ENCODE results near the gene RASSF3.
"Not testable (repeated sequence)": the region's sequence is repeated elsewhere in the genome, so short reads cannot be mapped to it uniquely, and the experiment has no call there.

RASSF3 gene

DNA sequence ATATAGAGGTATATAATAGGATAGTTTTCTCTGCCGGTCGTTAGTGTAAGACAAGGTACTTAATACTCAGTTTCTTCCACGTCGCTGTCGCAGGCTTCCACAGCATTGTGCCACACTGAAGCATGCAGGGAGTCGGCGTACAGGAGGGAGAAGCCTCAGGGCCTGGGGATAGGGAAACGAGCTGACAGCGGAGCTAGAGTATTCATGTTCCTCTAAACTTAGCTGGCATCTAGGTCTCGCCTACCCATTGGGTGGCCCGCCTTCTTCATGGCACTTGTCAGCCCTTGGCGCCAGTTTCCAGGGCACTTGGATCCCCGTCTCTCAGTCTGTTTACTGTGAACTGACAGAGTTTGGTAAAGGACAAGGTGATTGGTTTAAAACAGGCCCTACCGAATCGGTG, 75.3 kb downstream of the RASSF3 start:
- no peak overlapping the region for H3K4me3 ChIP-seq (ENCODE audit: low read depth, low read length)
- in situ Hi-C loops (cut with HindIII; ENCODE audit: low sequenced_read_pairs): no loop called here
- no peak for DNase-seq (ENCODE audit: low read depth)
- TF ChIP-seq, protein P1, sequence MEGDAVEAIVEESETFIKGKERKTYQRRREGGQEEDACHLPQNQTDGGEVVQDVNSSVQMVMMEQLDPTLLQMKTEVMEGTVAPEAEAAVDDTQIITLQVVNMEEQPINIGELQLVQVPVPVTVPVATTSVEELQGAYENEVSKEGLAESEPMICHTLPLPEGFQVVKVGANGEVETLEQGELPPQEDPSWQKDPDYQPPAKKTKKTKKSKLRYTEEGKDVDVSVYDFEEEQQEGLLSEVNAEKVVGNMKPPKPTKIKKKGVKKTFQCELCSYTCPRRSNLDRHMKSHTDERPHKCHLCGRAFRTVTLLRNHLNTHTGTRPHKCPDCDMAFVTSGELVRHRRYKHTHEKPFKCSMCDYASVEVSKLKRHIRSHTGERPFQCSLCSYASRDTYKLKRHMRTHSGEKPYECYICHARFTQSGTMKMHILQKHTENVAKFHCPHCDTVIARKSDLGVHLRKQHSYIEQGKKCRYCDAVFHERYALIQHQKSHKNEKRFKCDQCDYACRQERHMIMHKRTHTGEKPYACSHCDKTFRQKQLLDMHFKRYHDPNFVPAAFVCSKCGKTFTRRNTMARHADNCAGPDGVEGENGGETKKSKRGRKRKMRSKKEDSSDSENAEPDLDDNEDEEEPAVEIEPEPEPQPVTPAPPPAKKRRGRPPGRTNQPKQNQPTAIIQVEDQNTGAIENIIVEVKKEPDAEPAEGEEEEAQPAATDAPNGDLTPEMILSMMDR (IDR thresholded peaks at IDR 0.05; ENCODE audit: low read depth, low read length, missing control alignments): no peak

DNA sequence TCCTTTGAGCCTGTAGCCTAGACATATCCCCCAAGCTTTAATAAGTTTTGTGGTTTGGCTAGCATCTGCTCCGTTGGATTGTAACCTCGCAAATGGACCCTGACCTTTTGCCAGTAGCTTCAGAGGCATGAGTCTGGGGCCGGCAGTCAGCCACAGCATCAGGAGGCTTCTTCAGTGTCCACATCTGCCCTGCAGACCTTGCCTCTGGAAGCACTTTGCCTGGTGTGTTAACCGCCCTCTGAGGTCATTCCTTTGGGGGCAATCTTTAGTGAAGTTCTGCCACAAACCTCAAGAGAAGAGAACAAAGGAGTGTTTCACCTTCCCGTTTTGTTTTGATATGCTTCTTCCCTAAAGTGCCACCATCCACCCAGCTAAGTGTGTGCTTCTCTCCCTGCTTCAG, 77.5 kb downstream of the RASSF3 start:
- TF ChIP-seq, protein P1 (IDR thresholded peaks at IDR 0.05; ENCODE audit: low read depth, low read length, missing control alignments): no peak
- DNase-seq (ENCODE audit: low read depth): no peak
- in situ Hi-C loops (cut with HindIII; ENCODE audit: low sequenced_read_pairs): no loop called here

DNA sequence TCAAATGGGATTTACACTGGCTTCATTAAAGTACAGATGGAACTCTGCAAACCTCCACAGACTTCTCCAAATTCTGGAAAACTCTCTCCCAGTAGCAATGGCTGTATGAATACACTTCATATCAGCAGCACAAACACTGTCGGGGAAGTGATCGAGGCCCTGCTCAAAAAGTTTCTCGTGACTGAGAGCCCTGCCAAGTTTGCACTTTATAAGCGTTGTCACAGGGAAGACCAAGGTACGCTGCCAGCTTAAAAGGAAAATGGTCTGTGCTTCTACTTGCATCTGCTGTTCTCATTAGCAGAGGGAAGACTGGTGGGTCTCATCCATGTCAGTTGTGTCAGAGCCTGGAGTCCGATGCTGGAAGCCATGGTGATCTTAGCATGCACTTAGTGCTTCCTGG, 77.9 kb downstream of the RASSF3 start:
- no peak for DNase-seq (ENCODE audit: low read depth)
- in situ Hi-C loops (cut with HindIII; ENCODE audit: low sequenced_read_pairs): no loop called here
- H3K4me3 ChIP-seq (ENCODE audit: low read depth, low read length): no peak overlapping the region
- TF ChIP-seq, protein P1 (IDR thresholded peaks at IDR 0.05; ENCODE audit: low read depth, low read length, missing control alignments): no peak

More for the DNA sequence above, 77.5 kb downstream of the RASSF3 start:
- no peak overlapping the region for H3K4me3 ChIP-seq (ENCODE audit: low read depth, low read length)

DNA sequence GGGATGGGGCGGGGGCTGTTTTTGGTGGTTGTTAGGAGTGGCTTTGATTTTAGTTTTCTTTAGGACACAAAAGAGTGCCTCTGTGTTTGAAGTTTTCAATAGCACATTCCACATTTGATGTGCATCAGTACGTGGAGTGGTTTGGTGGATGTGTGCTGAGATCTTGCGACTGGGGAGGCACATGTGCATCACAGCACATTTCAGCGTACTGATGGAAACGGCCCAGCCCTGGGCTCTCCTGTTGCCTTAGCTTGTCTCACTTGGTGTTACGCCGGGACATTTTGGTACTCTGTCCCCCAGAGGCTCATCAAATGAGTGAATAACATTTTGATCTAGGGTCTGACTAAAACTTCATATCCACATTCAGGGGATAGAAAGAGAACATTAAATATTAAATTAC, 78.4 kb downstream of the RASSF3 start:
- in situ Hi-C loops (cut with HindIII; ENCODE audit: low sequenced_read_pairs): no loop called here
- TF ChIP-seq, protein P1 (IDR thresholded peaks at IDR 0.05; ENCODE audit: low read depth, low read length, missing control alignments): no peak
- no peak for DNase-seq (ENCODE audit: low read depth)
- H3K4me3 ChIP-seq (ENCODE audit: low read depth, low read length): no peak overlapping the region

DNA sequence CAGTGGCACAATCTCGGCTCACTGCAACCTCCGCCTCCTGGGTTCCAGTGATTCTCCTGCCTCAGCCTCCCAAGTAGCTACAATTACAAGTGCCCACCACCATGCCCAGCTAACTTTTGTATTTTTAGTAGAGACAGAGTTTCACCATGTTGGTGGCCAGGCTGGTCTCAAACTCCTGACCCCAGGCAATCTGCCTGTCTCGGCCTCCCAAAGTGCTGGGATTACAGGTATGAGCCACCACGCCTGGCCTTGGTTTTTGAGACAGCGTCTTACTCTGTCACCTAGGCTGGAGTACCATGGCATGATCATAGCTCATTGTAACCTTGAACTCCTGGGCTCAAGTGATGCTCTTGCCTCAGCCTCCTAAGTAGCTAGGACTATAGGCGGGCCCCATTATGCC, 79.9 kb downstream of the RASSF3 start:
- in situ Hi-C loops (cut with HindIII; ENCODE audit: low sequenced_read_pairs); H3K4me3 ChIP-seq (ENCODE audit: low read depth, low read length): not testable (repeated sequence)

DNA sequence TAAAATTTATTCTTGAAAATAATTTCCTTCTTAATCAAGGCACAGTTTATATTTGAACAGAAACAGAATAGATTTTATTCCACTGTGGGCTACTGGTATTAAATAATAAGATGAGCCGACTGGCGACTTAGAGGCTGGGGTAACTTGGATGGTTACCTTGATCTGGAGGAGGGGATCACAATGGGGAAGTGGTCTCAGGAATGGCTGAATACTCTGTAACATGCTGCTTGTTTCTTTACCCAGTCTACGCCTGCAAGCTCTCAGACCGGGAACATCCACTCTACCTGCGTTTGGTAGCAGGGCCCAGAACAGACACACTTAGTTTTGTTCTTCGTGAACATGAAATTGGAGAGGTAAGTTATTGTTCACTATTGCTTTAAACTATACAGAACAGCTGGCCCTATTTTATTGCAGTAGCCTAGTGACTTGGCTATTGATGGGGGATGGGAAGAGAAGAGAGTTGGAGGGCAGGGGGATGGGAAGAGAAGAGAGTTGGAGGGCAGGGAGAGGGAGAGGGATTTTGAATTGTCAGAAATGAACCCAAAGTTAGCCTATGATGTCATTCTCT, 81.0 kb downstream of the RASSF3 start:
- H3K4me3 ChIP-seq (ENCODE audit: low read depth, low read length): no peak overlapping the region
- no peak for DNase-seq (ENCODE audit: low read depth)
- in situ Hi-C loops (cut with HindIII; ENCODE audit: low sequenced_read_pairs): no loop called here
- TF ChIP-seq, protein P1 (IDR thresholded peaks at IDR 0.05; ENCODE audit: low read depth, low read length, missing control alignments): no peak

More for the DNA sequence above, 79.9 kb downstream of the RASSF3 start:
- not testable (repeated sequence) for DNase-seq (ENCODE audit: low read depth)

DNA sequence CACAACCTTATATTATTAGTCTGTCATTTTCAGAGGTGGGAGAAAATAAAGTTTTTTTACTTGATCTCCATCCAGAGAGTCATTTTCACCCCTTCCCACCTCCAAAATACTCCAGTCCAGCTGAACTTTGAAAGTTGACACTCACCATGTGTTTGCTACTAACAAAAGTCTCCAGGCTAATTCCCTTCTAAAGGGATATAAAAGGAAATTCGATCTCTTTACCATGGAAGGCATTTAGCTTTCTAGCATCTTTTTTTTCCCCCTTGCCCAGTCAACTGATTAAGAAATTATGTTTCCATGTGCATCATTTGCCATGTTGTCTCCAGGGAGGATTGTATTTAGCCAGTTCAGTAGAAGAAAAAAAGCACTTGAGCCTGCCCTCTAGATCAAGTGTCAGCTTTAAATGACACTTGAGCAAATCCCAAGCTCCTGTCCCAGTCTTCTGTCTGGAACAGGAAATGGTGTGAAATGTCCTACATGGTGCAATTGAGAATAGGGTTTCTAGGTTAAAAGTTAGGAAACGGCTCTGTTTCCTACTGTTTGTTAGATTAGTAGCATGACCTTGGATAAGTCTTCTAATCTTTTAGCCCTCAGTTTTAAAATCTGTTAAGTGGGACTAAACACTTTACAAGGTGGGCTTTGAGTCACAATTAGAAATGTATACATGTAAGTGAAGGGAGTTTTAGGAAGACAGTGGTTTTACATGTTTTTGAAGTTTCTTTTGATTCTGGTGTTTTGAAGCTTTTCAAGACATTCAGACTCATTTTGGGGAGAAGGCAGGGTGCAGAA, 81.7 kb downstream of the RASSF3 start:
- in situ Hi-C loops (cut with HindIII; ENCODE audit: low sequenced_read_pairs): no loop called here
- DNase-seq (ENCODE audit: low read depth): no peak
- H3K4me3 ChIP-seq (ENCODE audit: low read depth, low read length): no peak overlapping the region
- TF ChIP-seq, protein P1 (IDR thresholded peaks at IDR 0.05; ENCODE audit: low read depth, low read length, missing control alignments): no peak
